Lower leg skin (tissue), 3 donors: ENCODE data around the gene CLCN6.

Source experiments
- CTCF ChIP-seq, 3 donors: fragments of 450-650 bp; IDR thresholded peaks; one replicate each; pipeline ENCODE4 v1.5.1; 2016; ENCODE audit warnings: antibody characterized with exemption in 3 of 3, mild to moderate bottlenecking in 3 of 3, moderate library complexity in 2 of 3
- POLR2A ChIP-seq, 2 donors: fragments of 450-650 bp; IDR thresholded peaks; one replicate each; pipeline ENCODE4 v1.6.1; 2016 to 2017; ENCODE audit warnings: antibody characterized with exemption in 2 of 2, mild to moderate bottlenecking in 1 of 2, moderate library complexity in 1 of 2

GRCh38 chr1:11881749-11882441, 75.9 kb downstream of the CLCN6 start:
- no peak for TF ChIP-seq CTCF (IDR thresholded peaks at IDR 0.05)
- TF ChIP-seq POLR2A (IDR thresholded peaks at IDR 0.05), result no peak
